ENCODE results near the gene KLHDC1. TPM values are rescaled to one million over a fixed set of nuclear protein-coding genes. Genes with fewer than 3 reads are reported as not detected.
A peak's percentile ranks its signal among the peaks of the same experiment; 100 is the strongest.
"Not testable (repeated sequence)": the region's sequence is repeated elsewhere in the genome, so short reads cannot be mapped to it uniquely, and the experiment has no call there.

KLHDC1 gene
- polyA plus RNA-seq, 5 donors = 6.6 to 8.4 (median 7.5) TPM

DNA sequence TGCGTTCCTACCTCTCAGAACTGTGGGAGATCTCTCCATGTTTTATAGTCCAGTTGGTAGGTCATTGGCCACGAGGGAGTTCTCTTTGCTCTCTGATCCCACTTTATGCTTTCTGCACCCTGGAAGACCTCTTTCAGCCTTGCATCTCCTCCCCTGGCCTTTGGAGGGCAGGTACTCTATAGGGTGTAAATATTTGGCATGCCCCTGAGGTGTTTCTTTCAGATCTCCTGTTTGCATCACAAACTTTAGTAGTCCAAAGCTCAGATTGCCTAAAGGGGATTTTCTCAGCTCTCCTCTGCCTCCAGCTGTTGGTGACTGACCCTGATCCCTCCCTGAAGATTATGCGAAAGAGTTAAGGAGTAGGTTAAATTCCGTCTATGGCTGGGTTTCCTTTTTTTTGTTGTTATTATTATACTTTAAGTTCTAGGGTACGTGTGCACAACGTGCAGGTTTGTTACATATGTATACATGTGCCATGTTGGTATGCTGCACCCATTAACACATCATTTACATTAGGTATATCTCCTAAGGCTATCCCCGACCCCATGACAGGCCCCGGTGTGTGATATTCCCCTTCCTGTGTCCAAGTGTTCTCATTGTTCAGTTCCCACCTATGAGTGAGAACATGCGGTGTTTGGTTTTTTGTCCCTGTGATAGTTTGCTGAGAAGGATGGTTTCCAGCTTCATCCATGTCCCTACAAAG lies 29.0 kb downstream of the KLHDC1 start:
- DNase-seq = not testable (repeated sequence)

DNA sequence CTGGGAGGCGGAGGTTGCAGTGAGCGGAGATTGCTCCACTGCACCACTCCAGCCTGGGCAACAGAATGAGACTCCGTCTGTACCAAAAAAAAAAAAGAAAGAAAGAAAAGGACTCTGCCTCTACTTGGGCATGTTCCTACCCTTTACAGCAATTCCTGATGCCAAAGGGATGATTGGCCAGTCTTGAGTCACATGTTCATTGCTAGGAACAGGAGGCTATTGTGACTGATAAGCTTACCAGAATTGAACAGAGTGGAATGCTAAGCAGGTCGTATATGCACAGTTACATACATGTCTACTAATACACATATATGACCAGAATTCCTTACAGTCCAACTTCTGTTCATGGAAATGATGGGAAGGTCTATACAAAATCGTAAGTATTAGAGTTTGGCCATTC lies 34.3 kb downstream of the KLHDC1 start:
- no peak for DNase-seq

DNA sequence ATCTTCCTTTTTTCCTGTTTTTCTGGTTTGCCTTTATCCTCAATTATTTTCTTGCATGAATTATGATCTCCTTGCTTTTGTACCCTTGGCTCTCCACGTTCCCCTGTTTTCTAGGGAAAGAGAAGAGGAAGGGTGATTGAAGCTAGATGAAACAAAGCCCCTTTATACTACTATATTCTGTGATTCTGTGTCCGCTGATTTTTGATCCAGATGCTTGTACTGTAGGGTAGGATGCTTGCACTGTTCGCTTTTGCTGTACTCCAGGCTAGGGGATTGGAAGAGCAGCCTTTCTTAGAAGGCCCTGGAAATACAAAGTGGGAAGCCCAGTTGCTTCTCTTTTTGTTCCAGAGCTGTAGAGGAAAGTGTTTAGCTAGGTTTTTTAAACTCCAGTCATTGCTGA lies 40.0 kb downstream of the KLHDC1 start:
- no peak for DNase-seq

DNA sequence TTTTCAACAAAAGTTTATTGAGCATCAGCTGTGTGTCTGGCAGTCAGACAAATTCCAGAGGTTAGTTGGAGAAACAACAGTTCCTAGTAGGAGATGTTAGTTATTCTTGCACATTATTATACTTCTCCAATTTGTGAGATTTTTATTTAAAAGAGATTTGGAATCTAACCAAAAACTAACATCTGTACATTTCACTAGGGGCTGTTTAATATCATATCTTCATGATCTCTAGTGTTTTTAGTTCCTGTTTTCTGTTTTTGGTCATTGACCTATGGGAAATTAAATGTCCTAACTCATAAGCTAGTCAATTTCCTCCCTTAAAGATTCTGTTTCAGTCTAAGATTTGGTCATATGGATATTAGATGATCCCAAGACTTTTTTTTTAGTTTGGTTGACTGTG lies 40.9 kb downstream of the KLHDC1 start:
- DNase-seq = no peak

DNA sequence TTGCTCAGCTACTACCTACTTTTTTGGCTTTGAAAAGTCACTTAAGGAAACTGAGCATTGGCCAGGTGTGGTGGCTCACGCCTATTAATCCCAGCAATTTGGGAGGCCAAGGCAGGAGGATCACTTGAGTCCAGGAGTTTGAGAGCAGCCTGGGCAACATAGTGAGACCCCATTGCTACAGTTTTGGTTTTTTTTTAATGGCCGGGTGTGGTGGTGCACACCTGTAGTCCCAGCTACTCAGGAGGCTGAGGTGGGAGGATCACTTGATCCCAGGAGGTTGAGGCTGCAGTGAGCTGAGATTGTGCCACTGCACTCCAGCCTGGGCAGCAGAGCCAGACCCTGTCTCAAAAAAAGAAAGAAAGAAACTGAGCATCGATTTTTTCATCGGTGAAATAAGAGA lies 42.7 kb downstream of the KLHDC1 start:
- not testable (repeated sequence) for DNase-seq

DNA sequence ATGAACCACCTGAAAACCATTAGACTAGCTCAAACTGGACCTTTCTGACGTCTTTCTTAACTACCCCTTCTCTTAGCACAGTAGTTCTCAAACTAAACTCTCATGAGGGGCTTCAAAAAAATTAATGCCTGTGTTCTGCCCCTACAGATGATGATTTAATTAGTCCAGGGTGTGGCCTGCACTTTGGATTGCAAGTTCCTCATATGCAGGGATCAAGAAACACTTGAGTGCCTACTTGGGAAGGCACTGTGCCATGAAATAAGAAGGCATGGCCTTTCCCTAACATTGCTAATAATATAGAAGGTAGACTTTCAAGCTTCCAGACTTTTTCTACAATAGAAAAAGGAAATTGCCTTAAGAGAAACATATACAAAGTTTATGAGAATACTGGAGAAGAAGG lies 52.3 kb downstream of the KLHDC1 start:
- DNase-seq = no peak

DNA sequence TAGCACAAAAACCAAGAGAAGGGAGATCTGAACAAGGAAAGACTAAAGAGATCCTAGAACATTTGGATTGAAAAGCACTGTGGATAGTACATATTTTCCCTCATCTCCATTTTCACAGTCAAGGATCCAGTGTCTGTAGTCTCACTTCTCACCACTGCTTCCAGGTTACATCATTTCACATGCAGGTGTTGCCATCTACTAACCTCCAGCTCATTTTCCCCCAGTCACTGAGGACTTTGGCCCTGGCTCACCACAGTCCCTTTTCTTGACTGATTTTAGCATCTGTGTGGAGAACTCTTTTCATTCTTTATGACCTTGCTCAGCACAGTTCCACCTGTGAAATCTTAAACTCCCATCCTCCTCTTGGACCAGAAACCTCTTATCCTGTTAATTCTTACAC lies 53.6 kb downstream of the KLHDC1 start:
- DNase-seq = not testable (repeated sequence)

DNA sequence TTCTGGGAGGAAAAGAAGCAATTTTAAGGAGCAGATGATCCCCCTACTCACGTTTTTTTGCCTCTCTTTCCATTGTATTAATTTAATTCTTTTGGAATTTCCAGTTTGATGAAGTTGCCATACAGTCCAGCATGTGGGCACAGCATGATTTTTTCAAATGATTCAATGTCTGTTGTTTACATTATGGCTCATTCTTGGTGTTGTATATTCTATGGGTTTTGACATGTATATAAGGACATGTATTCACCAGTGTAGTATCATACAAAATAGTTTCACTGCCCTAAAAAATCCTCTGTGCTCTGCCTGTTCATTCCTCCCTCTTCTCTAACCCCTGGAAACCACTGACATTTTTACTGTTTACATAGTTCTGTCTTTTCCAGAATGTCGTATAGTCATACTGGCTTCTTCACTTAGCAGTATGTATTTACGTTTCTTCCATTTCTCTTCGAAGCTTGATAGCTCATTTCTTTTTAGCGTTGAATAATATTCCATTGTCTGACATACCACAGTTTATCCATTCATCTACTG lies 61.7 kb downstream of the KLHDC1 start:
- DNase-seq = no peak

DNA sequence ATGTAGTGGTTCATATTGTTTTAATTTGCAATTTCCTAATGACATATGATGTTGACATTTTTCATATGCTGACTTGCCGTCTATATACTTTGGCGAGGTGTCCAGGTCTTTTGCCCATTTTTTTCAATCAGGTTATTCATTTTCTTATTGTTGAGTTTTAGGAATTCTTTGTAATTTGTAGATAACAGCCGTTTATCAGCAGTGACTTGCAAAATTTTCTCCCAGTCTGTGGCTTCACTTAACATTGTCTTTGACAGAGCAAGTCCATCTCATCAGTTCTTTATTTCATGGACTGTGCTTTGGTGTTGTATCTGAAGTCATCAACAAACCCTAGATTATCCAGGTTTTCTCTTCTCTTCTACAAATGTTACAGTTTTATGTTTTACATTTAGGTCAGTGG lies 62.5 kb downstream of the KLHDC1 start:
- DNase-seq = no peak

DNA sequence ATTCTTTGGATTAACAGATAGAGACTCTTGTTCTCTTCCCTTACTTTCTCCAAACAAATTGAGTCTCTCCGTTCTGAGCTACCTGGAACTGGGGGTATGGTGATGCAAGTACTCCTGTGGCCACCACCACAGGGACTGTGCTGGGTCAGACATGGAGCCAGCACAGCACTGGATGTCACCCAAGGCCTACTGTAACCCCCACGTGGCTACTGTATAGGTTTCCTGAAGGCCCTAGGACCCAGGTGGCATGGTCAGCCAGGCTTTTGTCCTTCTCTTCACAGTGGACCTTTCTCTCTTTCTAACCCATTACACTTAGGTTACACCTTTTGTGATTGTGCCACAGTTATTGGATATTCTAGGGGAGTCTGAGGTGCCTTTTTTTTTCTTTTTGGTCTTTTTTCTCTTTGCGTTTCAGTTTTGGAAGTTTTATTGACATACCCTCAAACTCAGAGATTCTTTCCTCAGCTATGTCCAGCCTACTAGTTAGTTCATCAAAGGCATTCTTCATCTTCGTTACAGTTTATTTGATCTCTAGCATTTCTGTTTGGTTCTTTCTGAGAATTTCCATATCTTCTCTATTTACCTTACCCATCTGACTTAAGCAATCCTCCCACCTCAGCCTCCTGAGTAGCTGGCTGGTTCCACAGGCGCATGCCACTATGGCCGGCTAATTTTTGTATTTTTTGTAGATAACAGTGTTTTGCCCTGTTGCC lies 69.1 kb downstream of the KLHDC1 start:
- no peak for DNase-seq

DNA sequence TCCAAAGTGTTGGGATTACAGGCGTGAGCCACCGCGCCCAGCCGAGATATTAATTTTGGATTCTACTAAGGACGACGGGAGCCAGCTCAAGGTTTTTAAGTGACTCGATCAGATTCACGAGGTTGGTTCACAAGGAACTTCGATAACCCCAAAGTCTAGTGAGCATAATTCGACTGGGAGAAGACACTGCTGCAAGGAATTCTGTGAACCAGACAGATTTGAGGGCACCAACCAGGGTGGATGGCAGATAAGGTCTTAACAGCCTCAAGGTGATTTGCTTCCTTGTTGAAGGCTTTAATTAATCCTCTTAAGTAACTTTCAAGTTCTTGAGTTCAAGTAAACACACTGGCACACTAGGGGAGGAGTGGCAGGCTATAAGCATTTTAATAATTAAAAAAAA lies 73.9 kb downstream of the KLHDC1 start:
- DNase-seq = no peak

DNA sequence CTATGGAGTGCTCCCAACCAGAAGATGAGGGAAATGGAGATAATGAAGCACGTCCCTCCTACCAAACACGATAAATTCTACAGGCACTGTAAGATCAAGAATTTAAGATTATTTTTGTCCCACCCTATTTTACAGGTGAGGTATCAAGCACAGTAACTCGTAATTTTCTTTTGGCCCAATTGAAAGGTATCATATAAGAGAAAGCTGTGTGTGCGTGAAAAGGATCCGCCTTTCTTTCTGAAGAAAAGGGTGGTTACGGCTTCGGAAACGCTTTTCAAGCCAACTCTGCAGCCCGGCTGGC lies 74.3 kb downstream of the KLHDC1 start:
- no peak for DNase-seq

DNA sequence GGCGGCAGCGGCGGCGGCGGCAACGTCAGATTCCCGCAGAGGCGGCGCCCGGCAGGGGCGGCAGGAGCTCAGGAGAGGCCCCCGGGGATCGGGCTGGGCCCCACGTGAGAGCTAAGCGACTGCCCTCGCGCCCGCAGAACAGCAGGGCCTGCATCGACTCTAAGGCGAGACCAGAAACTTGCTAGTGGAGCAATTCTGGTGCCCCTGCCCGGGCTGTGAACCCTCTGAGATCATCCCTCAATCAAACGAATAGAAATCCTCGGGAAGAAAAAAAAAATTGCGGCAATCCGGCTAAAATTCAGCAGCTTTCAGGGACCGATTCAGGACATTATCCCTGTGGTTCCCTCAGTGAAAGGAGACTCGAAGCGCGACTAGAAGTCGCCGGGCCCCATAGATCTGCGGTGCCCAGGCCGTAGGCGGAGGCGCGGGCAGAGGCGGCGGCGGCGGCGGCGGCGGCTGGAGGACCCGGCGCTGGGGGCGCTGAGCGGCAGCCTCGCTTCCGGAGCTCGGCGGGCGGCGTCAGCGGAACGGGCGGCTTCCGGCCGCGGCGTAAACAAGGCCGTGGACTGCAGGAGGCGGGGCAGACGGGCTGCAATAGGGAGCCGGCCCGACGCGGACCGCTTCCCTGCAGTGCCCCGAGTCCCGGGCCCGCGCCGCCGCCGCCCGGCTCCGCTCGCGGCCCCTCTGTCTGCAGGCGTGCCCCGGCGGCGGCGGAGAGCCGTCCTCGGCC lies 74.8 kb downstream of the KLHDC1 start, which contains the start of gene KLHDC2:
Gene KLHDC2 (plus strand): TSS at position 583 of the 730 bp plus-strand sequence. CDS start 316 bp downstream, outside the sequence.
- peak; percentile 88 for DNase-seq

DNA sequence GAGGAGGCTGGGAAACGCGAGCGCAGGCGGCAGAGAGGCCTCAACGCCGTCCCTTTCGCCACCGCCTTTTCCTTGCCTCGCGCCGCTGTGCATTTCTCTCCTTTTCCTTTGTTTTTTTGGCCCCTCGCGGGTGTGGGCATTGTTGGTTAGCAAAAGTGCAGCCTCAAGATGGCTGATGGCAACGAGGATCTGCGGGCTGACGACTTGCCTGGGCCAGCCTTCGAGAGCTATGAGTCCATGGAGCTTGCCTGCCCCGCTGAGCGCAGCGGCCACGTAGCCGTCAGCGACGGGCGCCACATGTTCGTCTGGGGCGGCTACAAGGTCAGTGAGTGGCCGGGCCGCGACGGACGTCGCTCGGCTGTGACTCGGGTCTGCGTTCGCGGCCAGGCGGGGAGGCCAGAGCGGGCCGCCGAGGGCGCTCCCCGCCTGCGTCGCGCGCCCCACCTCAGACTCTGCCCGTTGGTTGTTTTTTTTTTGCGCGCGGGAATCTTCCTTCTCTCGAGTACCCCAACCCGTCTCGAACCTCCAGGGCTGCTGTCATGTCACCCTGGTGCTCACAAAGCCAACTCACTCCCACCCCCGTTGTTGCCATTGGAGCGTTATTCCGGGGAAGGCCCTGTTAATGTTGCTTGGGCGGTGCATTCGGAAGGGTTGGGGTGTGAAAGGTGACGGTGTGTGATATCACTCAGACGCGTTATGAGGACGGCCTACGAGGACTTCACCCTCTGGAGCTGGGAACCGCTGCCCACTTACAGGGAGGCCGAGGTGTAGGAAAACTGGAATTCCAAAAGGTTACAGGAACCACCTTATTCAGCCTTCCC lies 75.6 kb downstream of the KLHDC1 start:
- peak; percentile 61 to 62 for DNase-seq

DNA sequence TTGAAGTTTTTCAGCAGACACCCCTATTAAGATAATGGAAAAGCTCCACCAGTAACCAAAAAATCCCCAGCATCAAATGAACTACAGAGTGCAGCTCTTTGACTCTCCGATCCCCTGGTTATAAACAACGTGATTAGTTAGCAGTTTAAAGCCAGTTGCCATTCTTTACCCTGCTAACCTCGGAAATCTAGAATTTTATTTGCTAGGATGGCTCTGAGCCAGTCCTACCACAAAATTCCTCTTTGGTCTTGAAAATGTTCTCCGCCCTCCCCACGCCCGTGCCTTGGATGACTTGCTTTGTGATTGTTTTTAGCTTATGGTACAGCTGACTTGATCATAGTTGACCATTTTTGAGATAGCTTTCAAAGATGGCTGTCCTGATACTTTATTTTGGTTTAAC lies 76.3 kb downstream of the KLHDC1 start:
- DNase-seq = no peak

DNA sequence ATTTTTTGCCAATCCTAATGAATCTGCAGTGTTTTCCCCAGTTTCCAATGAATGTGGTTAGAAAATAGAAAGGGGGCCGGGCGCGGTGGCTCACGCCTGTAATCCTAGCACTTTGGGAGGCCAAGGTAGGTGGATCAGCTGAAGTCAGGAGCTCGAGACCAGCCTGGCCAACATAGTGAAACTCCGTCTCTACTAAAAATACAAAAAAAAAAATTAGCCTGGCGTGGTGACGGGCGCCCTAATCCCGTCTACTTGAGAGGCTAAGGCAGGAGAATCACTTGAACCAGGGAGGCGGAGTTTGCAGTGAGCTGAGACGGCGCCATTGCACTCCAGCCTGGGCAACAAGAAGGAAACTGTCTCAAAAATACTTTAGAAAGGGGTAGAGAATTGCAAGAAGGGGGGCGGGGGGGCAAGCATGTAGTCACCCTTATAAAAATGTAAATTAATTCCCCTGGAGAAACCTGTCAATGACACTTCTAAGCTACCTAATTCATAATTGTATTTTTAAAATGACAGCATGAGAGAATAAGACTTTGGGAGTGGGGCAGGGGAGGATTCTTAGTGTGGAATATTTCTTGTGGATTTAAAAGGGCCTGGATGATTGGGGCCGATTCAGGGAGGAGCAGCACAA lies 76.8 kb downstream of the KLHDC1 start:
- no peak for DNase-seq

DNA sequence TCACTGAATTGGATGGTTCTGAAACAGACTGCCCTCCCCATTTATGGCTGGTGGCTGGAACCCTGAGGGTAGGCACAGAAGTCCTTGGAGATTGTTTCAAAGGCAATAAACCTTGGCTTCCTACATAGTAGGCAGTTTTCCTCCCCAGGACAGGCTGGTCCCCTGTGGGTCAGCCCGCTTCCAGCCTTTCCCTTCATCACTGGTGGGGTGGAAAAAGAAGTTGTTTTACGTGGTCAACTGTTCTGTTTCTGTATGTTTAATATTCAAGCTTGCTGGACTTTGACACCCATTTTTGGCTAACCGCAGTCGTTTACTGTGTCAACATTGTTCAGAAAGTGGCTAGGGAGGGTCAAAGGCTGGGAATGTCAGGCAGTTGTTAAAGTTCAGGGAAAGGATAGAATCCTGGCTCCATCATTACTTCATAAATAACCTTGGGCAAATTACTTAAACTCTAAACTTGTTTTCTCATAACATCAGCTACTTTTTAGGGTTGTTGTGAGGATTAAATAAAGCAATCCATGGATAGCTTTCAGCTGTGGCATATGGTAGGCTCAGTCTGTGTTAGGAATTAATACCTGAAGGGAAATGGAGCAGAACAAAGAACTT lies 77.4 kb downstream of the KLHDC1 start:
- no peak for DNase-seq

DNA sequence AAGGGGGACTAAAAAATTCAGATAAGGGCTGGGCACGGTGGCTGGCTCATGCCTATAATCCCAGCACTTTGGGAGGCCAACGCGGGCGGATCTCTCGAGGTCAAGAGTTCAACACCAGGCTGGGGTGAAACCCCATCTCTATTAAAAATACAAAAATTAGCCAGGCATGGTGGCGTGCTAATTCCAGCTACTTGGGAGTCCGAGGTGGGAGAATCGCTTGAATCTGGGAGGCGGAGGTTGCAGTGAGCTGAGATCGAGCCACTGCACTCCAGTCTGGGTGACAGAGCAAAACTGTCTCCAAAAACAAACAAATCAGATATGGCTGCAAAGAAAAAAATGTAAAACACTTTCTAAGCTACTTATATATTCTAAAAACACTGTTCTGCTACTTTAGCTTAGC lies 78.8 kb downstream of the KLHDC1 start:
- not testable (repeated sequence) for DNase-seq

DNA sequence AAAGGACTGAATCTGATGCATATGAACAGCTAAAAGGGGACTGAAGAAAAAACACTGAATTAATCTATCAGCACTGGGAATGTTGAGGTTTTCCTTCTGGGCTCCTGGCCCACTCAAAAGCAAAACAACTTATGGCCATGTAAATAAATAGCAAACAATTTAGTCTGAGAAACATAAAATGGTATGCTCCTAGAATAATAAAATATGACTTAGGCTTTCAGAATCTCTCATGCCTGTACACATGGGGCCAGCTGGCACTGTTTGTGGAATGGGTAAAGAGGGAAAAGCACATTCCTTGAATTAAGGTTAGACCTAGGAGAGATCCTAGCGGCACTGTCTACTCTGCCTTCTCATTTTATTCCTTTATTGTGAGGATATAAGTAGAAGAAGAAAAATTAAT lies 81.2 kb downstream of the KLHDC1 start:
- DNase-seq = no peak

DNA sequence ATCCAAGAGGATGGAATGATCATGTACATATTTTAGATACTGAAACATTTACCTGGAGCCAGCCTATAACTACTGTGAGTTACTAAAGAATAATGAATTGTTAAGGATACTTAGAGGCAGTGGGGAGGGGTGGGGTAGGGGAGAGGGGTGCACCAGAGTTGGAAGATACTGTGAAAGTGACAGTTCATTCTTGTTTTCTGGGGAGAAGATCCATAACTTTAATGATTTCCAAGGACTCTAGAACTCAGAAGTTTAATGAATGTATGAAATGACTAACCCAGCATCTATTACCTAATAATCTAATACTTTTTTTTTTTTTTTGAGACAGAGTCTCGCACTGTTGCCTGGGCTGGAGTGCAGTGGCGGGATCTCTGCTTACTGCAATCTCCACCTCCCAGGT lies 85.5 kb downstream of the KLHDC1 start:
- DNase-seq = no peak

DNA sequence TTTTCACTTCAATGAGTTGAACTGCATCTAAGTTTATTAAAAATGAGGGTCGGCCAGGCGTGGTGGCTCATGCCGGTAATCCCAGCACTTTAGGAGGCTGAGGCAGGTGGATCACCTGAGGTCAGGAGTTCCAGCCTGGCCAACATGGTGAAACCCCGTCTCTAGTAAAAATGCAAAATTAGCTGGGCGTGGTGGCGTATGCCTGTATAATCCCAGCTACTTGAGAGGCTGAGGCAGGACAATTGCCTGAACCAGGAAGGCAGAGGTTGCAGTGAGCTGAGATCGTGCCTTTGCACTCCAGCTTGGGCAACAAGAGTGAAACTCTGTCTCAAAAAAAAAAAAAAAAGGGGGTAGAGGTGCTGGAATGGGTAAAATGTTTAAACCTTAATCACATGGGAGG lies 88.1 kb downstream of the KLHDC1 start:
- not testable (repeated sequence) for DNase-seq
